K562 (cell line): Measurements from ENCODE around the gene TRIO.

ENCODE experiments used
- CCAR2 ChIP-seq: fragments of 200-400 bp; formaldehyde crosslinking; IDR thresholded peaks from 2 replicates; pipeline ENCODE4 v1.6.1; 2017; ENCODE audit warnings: mild to moderate bottlenecking, low read depth, low read length
- MEF2A ChIP-seq: IDR thresholded peaks from 2 replicates; pipeline ENCODE4 v1.6.1; 2011; ENCODE audit warnings: low read depth, mild to moderate bottlenecking, low read length, moderate library complexity; ENCODE audit not compliant: control insufficient read depth
- PHF21A ChIP-seq: fragments of 450-650 bp; IDR thresholded peaks from 2 replicates; pipeline ENCODE4 v1.6.1; 2017; ENCODE audit warnings: low read depth, borderline replicate concordance
- SNRNP70 ChIP-seq: fragments of 200-400 bp; formaldehyde crosslinking; optimal IDR thresholded peaks from 2 replicates; pipeline ENCODE3; 2017; ENCODE audit warnings: low read depth, low read length
- TF ChIP-seq, protein P1 (sequence below), 2 experiments: fragments of 450-650 bp; formaldehyde crosslinking in 1 of 2; IDR thresholded peaks; 2 replicates each; pipeline versions ENCODE4 v1.4.0 to v1.6.1; 2014 to 2020; ENCODE audit warnings: mild to moderate bottlenecking in 2 of 2, borderline replicate concordance in 1 of 2, low read depth in 1 of 2
- TF ChIP-seq, protein P2 (sequence below): sonication (generic); formaldehyde crosslinking; IDR thresholded peaks from 2 replicates; pipeline ENCODE4 v1.8.1; 2022; ENCODE audit warnings: missing genetic modification reagents

DNA sequence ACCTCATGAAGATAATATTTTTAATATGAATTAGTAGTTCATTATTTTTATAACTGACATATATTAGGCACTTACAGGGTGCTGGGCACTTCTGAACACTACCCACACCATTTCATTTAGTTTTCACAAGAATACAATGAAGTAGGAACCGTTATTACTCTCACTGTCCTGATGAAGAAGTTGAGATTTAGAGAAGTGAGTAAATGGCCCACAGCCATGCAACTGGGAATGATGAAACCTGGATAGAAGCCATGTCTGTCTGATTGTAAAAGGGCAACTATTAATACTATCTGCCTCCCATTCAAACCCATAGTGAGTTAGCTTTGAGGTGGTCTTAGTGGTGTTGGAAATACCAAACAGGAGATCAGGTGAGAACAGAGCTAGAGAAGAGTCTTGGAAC is 408.9 kb downstream of the TRIO start:
- no peak for TF ChIP-seq MEF2A
- TF ChIP-seq, protein P1, sequence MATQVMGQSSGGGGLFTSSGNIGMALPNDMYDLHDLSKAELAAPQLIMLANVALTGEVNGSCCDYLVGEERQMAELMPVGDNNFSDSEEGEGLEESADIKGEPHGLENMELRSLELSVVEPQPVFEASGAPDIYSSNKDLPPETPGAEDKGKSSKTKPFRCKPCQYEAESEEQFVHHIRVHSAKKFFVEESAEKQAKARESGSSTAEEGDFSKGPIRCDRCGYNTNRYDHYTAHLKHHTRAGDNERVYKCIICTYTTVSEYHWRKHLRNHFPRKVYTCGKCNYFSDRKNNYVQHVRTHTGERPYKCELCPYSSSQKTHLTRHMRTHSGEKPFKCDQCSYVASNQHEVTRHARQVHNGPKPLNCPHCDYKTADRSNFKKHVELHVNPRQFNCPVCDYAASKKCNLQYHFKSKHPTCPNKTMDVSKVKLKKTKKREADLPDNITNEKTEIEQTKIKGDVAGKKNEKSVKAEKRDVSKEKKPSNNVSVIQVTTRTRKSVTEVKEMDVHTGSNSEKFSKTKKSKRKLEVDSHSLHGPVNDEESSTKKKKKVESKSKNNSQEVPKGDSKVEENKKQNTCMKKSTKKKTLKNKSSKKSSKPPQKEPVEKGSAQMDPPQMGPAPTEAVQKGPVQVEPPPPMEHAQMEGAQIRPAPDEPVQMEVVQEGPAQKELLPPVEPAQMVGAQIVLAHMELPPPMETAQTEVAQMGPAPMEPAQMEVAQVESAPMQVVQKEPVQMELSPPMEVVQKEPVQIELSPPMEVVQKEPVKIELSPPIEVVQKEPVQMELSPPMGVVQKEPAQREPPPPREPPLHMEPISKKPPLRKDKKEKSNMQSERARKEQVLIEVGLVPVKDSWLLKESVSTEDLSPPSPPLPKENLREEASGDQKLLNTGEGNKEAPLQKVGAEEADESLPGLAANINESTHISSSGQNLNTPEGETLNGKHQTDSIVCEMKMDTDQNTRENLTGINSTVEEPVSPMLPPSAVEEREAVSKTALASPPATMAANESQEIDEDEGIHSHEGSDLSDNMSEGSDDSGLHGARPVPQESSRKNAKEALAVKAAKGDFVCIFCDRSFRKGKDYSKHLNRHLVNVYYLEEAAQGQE (IDR thresholded peaks at IDR 0.05; ENCODE audit: borderline replicate concordance): no peak
- TF ChIP-seq, protein P1 (CRISPR knock-in tag; IDR thresholded peaks at IDR 0.05; ENCODE audit: low read depth): no peak
- TF ChIP-seq SNRNP70: no peak
- TF ChIP-seq PHF21A: no peak
- no peak for TF ChIP-seq CCAR2
- TF ChIP-seq, protein P2, sequence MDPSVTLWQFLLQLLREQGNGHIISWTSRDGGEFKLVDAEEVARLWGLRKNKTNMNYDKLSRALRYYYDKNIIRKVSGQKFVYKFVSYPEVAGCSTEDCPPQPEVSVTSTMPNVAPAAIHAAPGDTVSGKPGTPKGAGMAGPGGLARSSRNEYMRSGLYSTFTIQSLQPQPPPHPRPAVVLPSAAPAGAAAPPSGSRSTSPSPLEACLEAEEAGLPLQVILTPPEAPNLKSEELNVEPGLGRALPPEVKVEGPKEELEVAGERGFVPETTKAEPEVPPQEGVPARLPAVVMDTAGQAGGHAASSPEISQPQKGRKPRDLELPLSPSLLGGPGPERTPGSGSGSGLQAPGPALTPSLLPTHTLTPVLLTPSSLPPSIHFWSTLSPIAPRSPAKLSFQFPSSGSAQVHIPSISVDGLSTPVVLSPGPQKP: no peak
